Effector memory CD8-positive, alpha-beta T cell (primary cell): ENCODE data around the gene AGAP1.
A peak's percentile ranks its signal among the peaks of the same experiment; 100 is the strongest.

Experiments used
- ATAC-seq: fragments of 150-1000 bp; cut with Tn5 transposase; replicated peaks from 2 replicates; pipeline ENCODE4 v1.10.0; 2021; ENCODE audit warnings: mild to moderate bottlenecking, moderate library complexity
- DNase-seq, 3 experiments: peaks; one replicate each; pipeline ENCODE4 v3.0.0; 2021
- H3K27ac Mint-ChIP-seq, 2 donors: one replicate each; pipeline ENCODE4 v1.8.0; 2022; ENCODE audit warnings: mild to moderate bottlenecking in 2 of 2, mixed read lengths in 2 of 2, moderate library complexity in 2 of 2
- H3K27me3 Mint-ChIP-seq, 2 donors: one replicate each; pipeline ENCODE4 v1.8.0; 2022; ENCODE audit warnings: mixed read lengths in 2 of 2
- H3K36me3 Mint-ChIP-seq: one replicate; pipeline ENCODE4 v1.8.0; 2022; ENCODE audit warnings: mild to moderate bottlenecking, moderate library complexity, mixed read lengths; ENCODE audit not compliant: insufficient read depth
- H3K4me1 Mint-ChIP-seq, 2 donors: one replicate each; pipeline ENCODE4 v1.8.0; 2022; ENCODE audit warnings: low read depth in 2 of 2, mixed read lengths in 2 of 2
- H3K4me3 Mint-ChIP-seq, 2 donors: one replicate each; pipeline ENCODE4 v1.8.0; 2022; ENCODE audit warnings: mild to moderate bottlenecking in 2 of 2, mixed read lengths in 2 of 2, moderate library complexity in 2 of 2
- H3K9me3 Mint-ChIP-seq, 2 donors: one replicate each; pipeline ENCODE4 v1.8.0; 2022; ENCODE audit warnings: mixed read lengths in 2 of 2

The AGAP1 gene

GRCh38 chr2:236172255-236173035 is 678.6 kb downstream of the AGAP1 start:
- Mint-ChIP-seq H3K36me3 (no peaks in the 10 kb centered on the region), H3K9me3 (no peaks in the 10 kb centered on the region), H3K4me3 (no peak overlapping the region), H3K27me3 (peaks cover 52 to 85% of the 10 kb centered on the region in 2 donors), H3K4me1 (peaks cover 0 to 10% of the 10 kb centered on the region in 2 donors), H3K27ac (no peak overlapping the region)
- ATAC-seq (no peak), DNase-seq (no peak)

GRCh38 chr2:236173036-236173728 is 679.3 kb downstream of the AGAP1 start:
- no peak overlapping the region for H3K4me3 Mint-ChIP-seq
- peaks cover 7% of the 10 kb centered on the region for H3K36me3 Mint-ChIP-seq
- H3K9me3 Mint-ChIP-seq = no peaks in the 10 kb centered on the region
- no peak overlapping the region for H3K27ac Mint-ChIP-seq
- DNase-seq (no peak), ATAC-seq (no peak)
- peaks cover 56 to 93% of the 10 kb centered on the region in 2 donors for H3K27me3 Mint-ChIP-seq
- H3K4me1 Mint-ChIP-seq = peaks cover 0 to 14% of the 10 kb centered on the region in 2 donors

DNA sequence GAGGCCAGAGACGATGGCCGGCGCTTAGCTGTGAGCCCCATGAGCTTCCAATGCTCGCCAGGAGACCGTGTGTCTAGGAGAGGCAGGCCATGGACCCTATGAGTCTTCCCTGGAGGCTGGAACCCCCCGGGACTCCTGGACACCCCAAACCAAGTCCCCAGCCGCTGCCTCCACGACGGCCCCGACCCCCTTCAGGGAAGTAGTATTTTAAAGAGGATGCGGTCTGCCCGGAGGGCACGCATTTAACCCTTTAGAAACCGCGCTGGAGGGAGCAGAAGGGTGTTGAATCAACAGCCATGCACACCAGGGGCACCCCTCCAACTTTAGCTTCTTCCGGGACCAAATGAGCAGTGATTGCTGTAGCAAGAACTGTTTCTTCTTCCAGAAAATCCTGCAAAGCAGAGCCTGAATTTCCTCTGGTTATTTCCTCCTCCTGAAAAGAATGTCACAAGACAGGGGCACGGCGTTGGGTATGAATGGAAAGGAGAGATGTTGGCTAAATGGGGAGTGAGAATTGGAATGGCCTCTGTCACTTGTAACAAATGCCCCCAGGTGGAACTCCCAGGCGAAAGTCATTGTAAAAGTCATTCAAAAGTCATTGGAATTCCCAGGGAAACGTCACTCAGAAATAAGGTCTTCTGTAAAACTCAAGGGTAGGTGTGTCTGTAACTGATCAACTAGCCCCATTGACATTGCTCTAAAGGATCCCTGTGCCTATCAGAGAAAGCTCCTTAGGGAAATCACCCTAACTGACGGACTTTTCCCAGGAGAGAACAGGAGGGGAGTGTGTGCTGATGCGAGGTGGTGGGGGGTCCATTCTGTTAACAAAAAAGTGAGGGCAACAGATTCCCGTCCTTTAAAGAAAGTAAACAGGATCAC is 680.1 kb downstream of the AGAP1 start:
- H3K4me1 Mint-ChIP-seq = peaks cover 0 to 16% of the 10 kb centered on the region in 2 donors
- H3K4me3 Mint-ChIP-seq = no peak overlapping the region
- DNase-seq = no peak
- H3K27ac Mint-ChIP-seq = no peak overlapping the region
- H3K27me3 Mint-ChIP-seq = peaks cover 60 to 100% of the 10 kb centered on the region in 2 donors
- H3K36me3 Mint-ChIP-seq = peaks cover 9% of the 10 kb centered on the region
- no peak for ATAC-seq
- no peaks in the 10 kb centered on the region for H3K9me3 Mint-ChIP-seq

- Mint-ChIP-seq H3K36me3 (peaks cover 12% of the 10 kb centered on the region), H3K4me1 (peaks cover 0 to 15% of the 10 kb centered on the region in 2 donors), H3K27ac (no peak overlapping the region), H3K9me3 (no peaks in the 10 kb centered on the region), H3K4me3 (no peak overlapping the region), H3K27me3 (peaks cover 54 to 100% of the 10 kb centered on the region in 2 donors)
- ATAC-seq = no peak
- DNase-seq = no peak
Observed at GRCh38 chr2:236175548-236176150, 681.8 kb downstream of the AGAP1 start.

GRCh38 chr2:236176417-236176816 is 682.6 kb downstream of the AGAP1 start:
- Mint-ChIP-seq H3K27me3 (peaks cover 57 to 100% of the 10 kb centered on the region in 2 donors), H3K36me3 (peaks cover 12% of the 10 kb centered on the region), H3K9me3 (no peaks in the 10 kb centered on the region), H3K4me3 (no peak overlapping the region), H3K27ac (no peak overlapping the region), H3K4me1 (peaks cover 0 to 15% of the 10 kb centered on the region in 2 donors)
- no peak for DNase-seq
- no peak for ATAC-seq

DNA sequence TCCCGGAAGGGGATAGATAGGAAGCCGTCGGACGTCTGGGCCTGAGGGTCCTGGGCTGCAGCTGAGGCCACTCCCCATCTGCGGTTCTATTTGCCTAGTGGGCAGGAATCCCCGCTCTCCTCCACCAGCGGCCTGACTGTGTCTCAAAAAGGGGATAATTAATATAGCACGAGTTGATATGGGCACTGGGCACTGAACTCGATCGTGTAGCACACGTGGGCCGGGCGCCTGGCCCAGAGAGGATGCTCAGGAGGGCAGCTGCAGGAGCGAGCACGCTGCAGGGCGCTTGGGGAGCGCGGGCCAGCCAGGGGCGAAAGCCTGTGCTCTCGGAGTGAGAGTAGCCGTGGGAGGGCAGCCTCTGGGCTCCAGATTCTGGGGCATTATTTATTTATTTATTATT is 683.1 kb downstream of the AGAP1 start:
- ATAC-seq = no peak
- DNase-seq = no peak
- no peak overlapping the region for H3K27ac Mint-ChIP-seq
- H3K9me3 Mint-ChIP-seq = no peaks in the 10 kb centered on the region
- peaks cover 59 to 100% of the 10 kb centered on the region in 2 donors for H3K27me3 Mint-ChIP-seq
- no peak overlapping the region for H3K4me3 Mint-ChIP-seq
- peaks cover 12% of the 10 kb centered on the region for H3K36me3 Mint-ChIP-seq
- H3K4me1 Mint-ChIP-seq = peaks cover 0 to 15% of the 10 kb centered on the region in 2 donors

GRCh38 chr2:236177604-236177966 is 683.7 kb downstream of the AGAP1 start:
- no peaks in the 10 kb centered on the region for H3K9me3 Mint-ChIP-seq
- peaks cover 0 to 13% of the 10 kb centered on the region in 2 donors for H3K4me1 Mint-ChIP-seq
- DNase-seq (peak in 1 of 3 experiments; percentile 11), ATAC-seq (peak; percentile 72)
- H3K4me3 Mint-ChIP-seq = peak overlapping the region in 1 of 2 donors; percentile 75
- H3K27me3 Mint-ChIP-seq = peaks cover 59 to 98% of the 10 kb centered on the region in 2 donors
- H3K36me3 Mint-ChIP-seq = peaks cover 12% of the 10 kb centered on the region
- no peak overlapping the region for H3K27ac Mint-ChIP-seq

DNA sequence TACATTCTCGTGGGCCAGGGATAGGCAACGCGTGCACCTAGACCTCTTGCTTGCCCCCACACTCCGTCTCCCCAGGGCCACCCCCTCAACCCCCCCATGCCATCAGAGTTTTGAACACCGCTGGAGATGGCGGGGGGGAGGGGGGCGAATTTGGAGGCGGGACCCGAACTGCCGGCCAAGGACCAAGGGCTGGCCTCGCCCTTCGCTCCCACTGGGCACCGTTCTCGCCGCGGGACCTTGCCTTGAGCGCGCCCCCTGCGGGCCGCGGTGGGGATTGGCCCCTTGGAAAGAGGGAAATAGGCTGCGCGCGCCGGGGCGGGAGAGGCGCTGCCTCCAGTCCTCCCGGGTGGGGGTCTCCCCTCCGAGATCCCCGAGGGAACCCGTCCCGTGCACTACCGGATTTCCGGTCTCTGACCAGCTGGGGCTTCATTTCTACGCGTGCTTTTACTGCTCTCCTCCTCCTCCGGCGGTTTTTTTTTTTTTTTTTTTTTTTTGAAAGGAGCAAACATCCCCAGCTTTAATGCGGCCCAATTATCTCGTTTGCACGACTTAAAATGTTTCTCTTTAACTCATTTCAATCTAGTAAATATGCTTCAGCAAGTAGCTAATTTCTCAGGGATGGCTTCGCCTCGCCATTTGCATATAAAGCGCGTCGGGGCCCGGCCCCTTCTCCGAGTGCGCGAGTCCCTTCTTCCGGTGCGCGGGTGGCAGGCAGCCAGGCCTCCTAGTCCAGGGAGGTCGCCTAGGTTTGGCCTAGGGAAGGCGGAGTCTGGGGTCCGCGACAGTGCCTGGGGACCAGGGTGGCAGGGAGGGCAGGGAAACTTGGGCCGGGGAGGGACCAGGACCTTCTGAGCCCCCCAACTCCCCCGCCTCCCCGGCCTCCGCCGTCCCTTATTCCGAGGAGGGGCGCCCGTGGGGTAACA is 684.4 kb downstream of the AGAP1 start:
- H3K4me3 Mint-ChIP-seq = peak overlapping the region; percentile 74 to 75
- no peaks in the 10 kb centered on the region for H3K9me3 Mint-ChIP-seq
- H3K36me3 Mint-ChIP-seq = peaks cover 12% of the 10 kb centered on the region
- H3K4me1 Mint-ChIP-seq = peaks cover 0 to 11% of the 10 kb centered on the region in 2 donors
- ATAC-seq = peak; percentile 44
- H3K27me3 Mint-ChIP-seq = peaks cover 66 to 94% of the 10 kb centered on the region in 2 donors
- DNase-seq = peak; percentile 12 to 33 (median 19)
- H3K27ac Mint-ChIP-seq = peak overlapping the region in 1 of 2 donors; percentile 57

DNA sequence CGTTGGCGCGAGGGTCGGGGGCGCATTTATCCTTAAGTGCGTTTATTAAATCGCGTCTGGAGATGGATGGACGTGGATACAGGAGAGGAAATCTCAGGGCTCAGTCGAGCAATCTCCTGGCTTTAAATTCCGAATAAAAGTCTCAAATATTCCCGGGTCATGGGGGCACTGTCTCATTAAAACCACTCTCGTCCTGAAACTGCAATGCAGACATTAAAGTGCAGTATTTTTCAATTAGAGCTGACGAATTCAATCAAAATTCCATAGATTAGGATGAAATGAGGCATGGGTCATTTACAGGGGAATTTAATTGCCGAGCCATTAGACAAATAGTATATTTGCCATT is 685.0 kb downstream of the AGAP1 start:
- no peak overlapping the region for H3K27ac Mint-ChIP-seq
- H3K36me3 Mint-ChIP-seq = peaks cover 12% of the 10 kb centered on the region
- no peaks in the 10 kb centered on the region for H3K9me3 Mint-ChIP-seq
- DNase-seq = no peak
- H3K4me3 Mint-ChIP-seq = peak overlapping the region; percentile 29 to 75
- no peak for ATAC-seq
- H3K27me3 Mint-ChIP-seq = peaks cover 70 to 94% of the 10 kb centered on the region in 2 donors
- H3K4me1 Mint-ChIP-seq = peaks cover 0 to 8% of the 10 kb centered on the region in 2 donors

- Mint-ChIP-seq H3K4me1 (peaks cover 0 to 8% of the 10 kb centered on the region in 2 donors), H3K9me3 (no peaks in the 10 kb centered on the region), H3K27me3 (peaks cover 69 to 94% of the 10 kb centered on the region in 2 donors), H3K4me3 (peak overlapping the region; percentile 29 to 75), H3K27ac (no peak overlapping the region), H3K36me3 (peaks cover 12% of the 10 kb centered on the region)
- DNase-seq (no peak), ATAC-seq (no peak)
Observed at GRCh38 chr2:236179236-236180075, 685.6 kb downstream of the AGAP1 start.

- Mint-ChIP-seq H3K9me3 (no peaks in the 10 kb centered on the region), H3K27ac (no peak overlapping the region), H3K27me3 (peaks cover 67 to 94% of the 10 kb centered on the region in 2 donors), H3K4me1 (peaks cover 0 to 8% of the 10 kb centered on the region in 2 donors), H3K4me3 (peak overlapping the region; percentile 1 to 45), H3K36me3 (peaks cover 12% of the 10 kb centered on the region)
- no peak for DNase-seq
- ATAC-seq = no peak
Observed at GRCh38 chr2:236180076-236180816, 686.4 kb downstream of the AGAP1 start.
